Activated naive CD4-positive, alpha-beta T cell (primary cell): ENCODE measurements around the gene DEAF1.
"Not testable (repeated sequence)": the region's sequence is repeated elsewhere in the genome, so short reads cannot be mapped to it uniquely, and the experiment has no call there.

Experiments
- DNase-seq, 4 experiments: peaks; one replicate each; lab custom pipeline; 2025; lab: John Stamatoyannopoulos, UW

Gene DEAF1

GRCh38 chr11:694563-695287, at the start of gene DEAF1:
TSS of gene DEAF1 (minus strand) at chr11:695222. CDS start at chr11:695047, 175 bp downstream.
- peak; percentile 97 to 99 (median 98) for DNase-seq

GRCh38 chr11:742571-743201, 47.7 kb upstream of the DEAF1 start:
- DNase-seq = no peak

- no peak for DNase-seq
Observed at GRCh38 chr11:742156-742546, 47.1 kb upstream of the DEAF1 start.

- not testable (repeated sequence) for DNase-seq
Observed at GRCh38 chr11:737899-738298, 42.9 kb upstream of the DEAF1 start.

- DNase-seq = no peak
Observed at GRCh38 chr11:737366-737765, 42.3 kb upstream of the DEAF1 start.

GRCh38 chr11:734541-734940, 39.5 kb upstream of the DEAF1 start:
- DNase-seq = not testable (repeated sequence)

- DNase-seq = no peak
Observed at GRCh38 chr11:733072-733471, 38.0 kb upstream of the DEAF1 start.

- no peak for DNase-seq
Observed at GRCh38 chr11:729492-730074, 34.6 kb upstream of the DEAF1 start.

- no peak for DNase-seq
Observed at GRCh38 chr11:728901-729491, 34.0 kb upstream of the DEAF1 start.

- DNase-seq = peak; percentile 49 to 77 (median 60)
Observed at GRCh38 chr11:727859-728748, 33.1 kb upstream of the DEAF1 start.

- no peak for DNase-seq
Observed at GRCh38 chr11:727281-727701, 32.3 kb upstream of the DEAF1 start.

- peak in 2 of 4 experiments; percentile 22 to 43 for DNase-seq
Observed at GRCh38 chr11:726278-727220, 31.5 kb upstream of the DEAF1 start.

- DNase-seq = no peak
Observed at GRCh38 chr11:725624-726202, 30.7 kb upstream of the DEAF1 start.

- no peak for DNase-seq
Observed at GRCh38 chr11:724778-725386, 29.9 kb upstream of the DEAF1 start.

- DNase-seq = no peak
Observed at GRCh38 chr11:724049-724777, 29.2 kb upstream of the DEAF1 start.

- DNase-seq = peak in 1 of 4 experiments; percentile 38
Observed at GRCh38 chr11:723120-723883, 28.3 kb upstream of the DEAF1 start.

- no peak for DNase-seq
Observed at GRCh38 chr11:722346-722811, 27.4 kb upstream of the DEAF1 start.

GRCh38 chr11:721741-722345, 26.8 kb upstream of the DEAF1 start:
- DNase-seq = peak in 2 of 4 experiments; percentile 23 to 52
